ENCODE measurements around the gene HCFC1R1. TPM values are rescaled to one million over a fixed set of nuclear protein-coding genes. Genes with fewer than 3 reads are reported as not detected.

The HCFC1R1 gene
- total and polyA plus RNA-seq, 2 of the 8 experiments (the other 6 are each of a cell fraction or from before 2014, with no cell fraction given): 72.7 to 138 TPM

DNA sequence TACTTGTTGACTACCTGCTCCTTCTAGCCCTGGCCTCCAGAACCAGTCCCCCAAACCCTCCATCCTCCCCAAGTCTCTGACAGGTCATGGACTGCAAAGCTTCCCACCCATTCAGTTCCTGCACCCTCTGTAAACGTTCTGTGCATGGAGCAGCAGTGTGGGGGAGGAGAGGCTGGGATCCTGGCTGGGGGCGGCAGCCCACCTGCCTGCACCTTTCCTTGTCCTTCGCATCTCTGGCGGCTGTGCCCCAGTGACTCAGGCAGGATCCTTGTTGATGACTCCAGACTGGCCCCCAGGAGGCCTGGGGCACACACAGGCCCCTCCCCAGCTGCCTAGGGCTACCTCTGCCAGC is 41.9 kb downstream of the HCFC1R1 start:
- Histone ChIP-seq H3K79me2 (ENCODE audit: control insufficient read depth in 1 of 2, insufficient read depth in 2 of 2, low read length in 2 of 2) (peaks cover 0 to 8% of the 10 kb centered on the region in 2 experiments; a peak in 2 of 4 replicates), H4K8ac (ENCODE audit: extremely low read depth, insufficient read depth, low read length) (peak overlapping the region; percentile 11), H3K23me2 (ENCODE audit: low read depth, low read length) (peaks cover 12% of the 10 kb centered on the region; the same call in 1 of the 2 replicates), H2BK120ac (replicated peaks; ENCODE audit: low read depth, low read length) (peak overlapping the region; percentile 68), H3K36me3 (ENCODE audit: control insufficient read depth in 2 of 4, insufficient read depth in 4 of 4, low read length in 3 of 4) (peaks cover 0 to 6% (median under 1%) of the 10 kb centered on the region in 4 experiments; a peak in 4 of 8 replicates), H4K20me1 (replicated peaks in 1 of 2; ENCODE audit: control insufficient read depth in 1 of 2, insufficient read depth in 2 of 2, low read length in 2 of 2) (peaks cover 9 to 16% of the 10 kb centered on the region in 2 experiments), H3K27me3 (replicated peaks in 1 of 4; ENCODE audit: control insufficient read depth in 3 of 4, extremely low read depth in 1 of 4, insufficient read depth in 3 of 4, low read length in 3 of 4) (no peaks in the 10 kb centered on the region; a peak in 1 of 7 replicates), H2BK20ac (ENCODE audit: low read length) (peak overlapping the region; percentile 17), H3K14ac (ENCODE audit: insufficient read length) (no peak overlapping the region), H4K91ac (replicated peaks; ENCODE audit: insufficient read length, low read length) (peak overlapping the region; percentile 95), H3K4me1 (replicated peaks in 1 of 4; ENCODE audit: control insufficient read depth in 3 of 4, insufficient read depth in 4 of 4, low read length in 3 of 4) (peaks cover 3 to 23% (median 14%) of the 10 kb centered on the region in 4 experiments), H3K79me1 (ENCODE audit: low read depth, low read length) (peaks cover 5% of the 10 kb centered on the region), H3K9ac (replicated peaks in 1 of 4; ENCODE audit: extremely low read depth in 1 of 4, low read depth in 3 of 4, low read length in 3 of 4) (no peak overlapping the region; a peak in 3 of 7 replicates), H3K4me2 (ENCODE audit: insufficient read depth in 1 of 2, low read depth in 2 of 2, low read length in 2 of 2) (peak overlapping the region; percentile 38 to 93), H3K9me3 (ENCODE audit: insufficient read depth in 2 of 2, low read depth in 1 of 2, low read length in 1 of 2) (no peaks in the 10 kb centered on the region), H3K23ac (ENCODE audit: insufficient read length) (no peak overlapping the region), H2AK5ac (ENCODE audit: low read depth, low read length) (peak overlapping the region; percentile 68; the same call in 1 of the 2 replicates), H3K4me3 (ENCODE audit: extremely low read depth in 1 of 4, insufficient read depth in 2 of 4, low read depth in 3 of 4, low read length in 4 of 4) (peak overlapping the region; percentile 7 to 78 (median 11); a peak in 4 of 8 replicates), H3K4ac (replicated peaks; ENCODE audit: insufficient read length, low read depth, low read length) (peak overlapping the region; percentile 83), H3K18ac (ENCODE audit: extremely low read depth, low read length) (peak overlapping the region; percentile 66), H2AFZ (ENCODE audit: low read length) (no peak overlapping the region), H2BK15ac (ENCODE audit: low read length) (peak overlapping the region; percentile 92; the same call in 1 of the 2 replicates), H4K5ac (ENCODE audit: insufficient read length, low read depth, low read length) (peak overlapping the region; percentile 78), H3K27ac (ENCODE audit: low read depth, low read length) (0 out of 2 replicates have a peak overlapping the region, but pooled peaks have one; percentile 28), H2BK12ac (ENCODE audit: low read depth, low read length) (peak overlapping the region; percentile 86; the same call in 1 of the 2 replicates), H2BK5ac (ENCODE audit: low read depth, low read length) (peak overlapping the region; percentile 97), H3K56ac (replicated peaks; ENCODE audit: insufficient read length, low read depth, low read length) (peak overlapping the region; percentile 54)
- WGBS, 2 experiments (ENCODE audit: extremely low coverage in 1 of 2, insufficient coverage in 1 of 2, insufficient read length in 1 of 2, insufficient replicate concordance in 2 of 2, low coverage in 1 of 2, low lambda C conversion rate in 2 of 2, missing lambda C conversion rate in 1 of 2): 24% methylated on average over 4 of the region's 4 CpGs; no CpG with 5 or more reads in 1 of the 2 experiments
- no peak for FAIRE-seq
- POLR2A ChIA-PET (ENCODE audit: partially characterized antibody): interaction anchor here (0.6 to 25.4 kb wide), 10 partner anchors 9 to 117 kb away, joined by 5 to 455 read pairs (median 18); partner anchors contain the start of genes CLDN6, HCFC1R1, KREMEN2 and PAQR4
- TF ChIP-seq RBBP5 (IDR thresholded peaks at IDR 0.05; ENCODE audit: borderline replicate concordance, low read depth, low read length): 0 out of 2 replicates have a peak, but pooled peaks have one; percentile 47
- peak; percentile 69 for TF ChIP-seq ASH2L (IDR thresholded peaks at IDR 0.05; ENCODE audit: low read length)
- TF ChIP-seq SP4 (IDR thresholded peaks at IDR 0.05; ENCODE audit: low read length): no peak
- TF ChIP-seq BACH1 (IDR thresholded peaks at IDR 0.05; ENCODE audit: low read length): no peak
- no peak for DNase-seq (ENCODE audit: low read depth in 1 of 2, low spot score in 2 of 2)
- CTCF ChIA-PET (ENCODE audit: partially characterized antibody): interaction anchor here (0.7 to 3.7 kb wide), 12 partner anchors 10 to 214 kb away, joined by 3 to 27 read pairs (median 6); partner anchors contain the start of gene PAQR4

Measured in H1 (cell line).